NOMO-1 (cell line): ENCODE measurements around the gene PHACTR1.
A peak's percentile ranks its signal among the peaks of the same experiment; 100 is the strongest.
"Not testable (repeated sequence)": the region's sequence is repeated elsewhere in the genome, so short reads cannot be mapped to it uniquely, and the experiment has no call there.

ENCODE experiments used
- DNase-seq, 2 experiments: peaks; one replicate each; lab custom pipeline; 2025; ENCODE audit not compliant: unreplicated experiment in 2 of 2; lab: John Stamatoyannopoulos, UW

Gene PHACTR1

GRCh38 chr6:13125841-13126240, 409.3 kb downstream of the PHACTR1 start:
- DNase-seq, result no peak

DNA sequence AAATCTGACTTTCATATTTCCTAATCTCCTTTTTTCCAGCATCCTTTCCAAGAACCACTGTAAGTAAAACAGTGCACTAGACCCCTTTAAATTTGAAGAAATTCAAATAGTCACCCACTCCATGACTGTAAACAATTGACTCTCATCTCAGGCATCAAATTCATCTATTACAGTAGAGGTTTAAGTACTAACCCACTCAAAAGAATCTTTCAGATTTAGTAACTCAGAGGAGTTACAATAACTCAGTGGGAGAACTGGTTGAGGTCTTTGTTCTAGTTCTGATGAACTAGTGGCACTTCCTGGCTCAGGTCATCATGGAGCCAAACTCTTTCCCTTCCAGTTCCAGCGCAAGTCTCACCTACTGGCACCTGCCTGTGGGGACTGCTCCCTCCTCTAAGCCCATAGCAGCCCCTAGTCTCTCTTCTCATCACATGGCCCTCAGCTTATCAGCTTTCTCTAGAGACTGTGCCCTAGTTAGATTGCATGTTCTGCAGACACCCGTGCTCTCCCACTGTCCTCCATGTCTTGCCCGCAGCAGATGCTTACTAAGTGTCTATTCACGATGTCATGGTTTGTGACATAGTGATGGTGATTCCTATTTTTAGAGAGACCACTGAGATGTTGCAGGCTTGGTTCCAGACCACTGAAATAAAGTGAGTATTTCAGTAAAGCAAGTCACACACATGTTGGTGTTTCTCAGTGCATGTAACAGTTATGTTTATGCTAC, 415.5 kb downstream of the PHACTR1 start:
- DNase-seq, result no peak

GRCh38 chr6:13133894-13134293, 417.3 kb downstream of the PHACTR1 start:
- DNase-seq, result not testable (repeated sequence)

- DNase-seq, result no peak
These were observed 418.6 kb downstream of the PHACTR1 start for GRCh38 chr6:13135152-13135551.

- DNase-seq, result no peak
These were observed 422.6 kb downstream of the PHACTR1 start for GRCh38 chr6:13139119-13139518.

- no peak for DNase-seq
These were observed 424.4 kb downstream of the PHACTR1 start for GRCh38 chr6:13140980-13141379.

GRCh38 chr6:13141387-13141786, 424.8 kb downstream of the PHACTR1 start:
- peak in 1 of 2 experiments; percentile 34 for DNase-seq

- DNase-seq, result no peak
These were observed 426.0 kb downstream of the PHACTR1 start for GRCh38 chr6:13142611-13143010.

GRCh38 chr6:13146442-13146841, 429.9 kb downstream of the PHACTR1 start:
- DNase-seq, result no peak

- no peak for DNase-seq
These were observed 430.8 kb downstream of the PHACTR1 start for GRCh38 chr6:13147376-13147775.

DNA sequence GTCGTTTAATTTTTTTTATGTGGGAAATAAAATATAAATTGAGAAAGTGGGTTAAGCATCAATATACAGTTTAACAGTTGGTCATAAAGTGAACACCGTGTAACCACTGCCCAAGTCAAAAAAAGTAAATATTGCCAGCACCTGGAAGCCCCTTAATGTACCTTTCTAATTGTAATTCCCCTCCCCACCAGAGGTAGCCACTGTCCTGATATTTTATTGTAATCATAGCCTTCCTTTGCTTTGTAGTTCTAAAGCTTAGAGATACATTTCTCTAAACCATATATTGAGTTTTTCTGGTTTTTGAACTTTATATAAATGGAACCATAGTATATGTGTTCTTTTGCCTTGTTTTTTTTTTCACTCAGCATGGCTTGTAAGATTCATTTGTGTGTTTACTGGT, 431.2 kb downstream of the PHACTR1 start:
- no peak for DNase-seq

- no peak for DNase-seq
These were observed 436.2 kb downstream of the PHACTR1 start for GRCh38 chr6:13152764-13153163.

DNA sequence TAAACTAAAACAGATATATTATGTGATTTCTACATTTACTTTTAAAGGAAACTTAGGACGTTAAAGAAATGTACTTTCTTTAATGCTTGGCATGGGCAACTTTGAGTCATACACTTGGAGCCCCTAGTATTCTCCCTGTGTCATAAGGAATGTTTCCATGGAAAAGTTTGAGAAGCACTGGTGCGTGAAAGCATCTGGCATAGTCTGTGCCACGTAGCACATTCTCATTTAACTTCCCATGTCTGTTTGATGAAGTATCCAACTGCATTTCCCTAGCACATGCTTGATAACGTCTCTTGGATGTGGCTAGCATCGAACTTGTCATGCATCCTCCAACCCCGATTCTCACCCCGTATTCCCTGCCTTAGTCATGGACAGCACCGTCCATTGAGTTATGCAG, 439.8 kb downstream of the PHACTR1 start:
- DNase-seq, result no peak

GRCh38 chr6:13157293-13157692, 440.7 kb downstream of the PHACTR1 start:
- no peak for DNase-seq

GRCh38 chr6:13159300-13159699, 442.7 kb downstream of the PHACTR1 start:
- DNase-seq, result peak in 1 of 2 experiments; percentile 22

DNA sequence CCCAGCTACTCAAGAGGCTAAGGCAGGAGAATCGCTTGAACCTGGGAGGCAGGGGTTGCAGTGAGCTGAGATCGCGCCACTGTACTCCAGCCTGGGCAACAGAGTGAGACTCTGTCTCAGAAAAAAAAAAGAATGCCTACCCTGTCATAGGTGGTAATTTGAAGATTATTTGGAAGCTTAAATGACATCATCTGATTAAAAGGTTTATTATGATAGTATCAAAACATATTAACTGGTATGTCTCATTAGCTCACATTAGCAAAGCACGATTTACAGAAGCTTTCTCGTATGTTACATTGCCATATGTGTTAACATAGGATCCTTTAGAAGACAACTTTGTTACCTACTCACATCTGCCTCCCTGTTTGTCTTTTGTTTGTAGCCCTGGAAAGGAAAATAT, 443.3 kb downstream of the PHACTR1 start:
- DNase-seq, result not testable (repeated sequence)

DNA sequence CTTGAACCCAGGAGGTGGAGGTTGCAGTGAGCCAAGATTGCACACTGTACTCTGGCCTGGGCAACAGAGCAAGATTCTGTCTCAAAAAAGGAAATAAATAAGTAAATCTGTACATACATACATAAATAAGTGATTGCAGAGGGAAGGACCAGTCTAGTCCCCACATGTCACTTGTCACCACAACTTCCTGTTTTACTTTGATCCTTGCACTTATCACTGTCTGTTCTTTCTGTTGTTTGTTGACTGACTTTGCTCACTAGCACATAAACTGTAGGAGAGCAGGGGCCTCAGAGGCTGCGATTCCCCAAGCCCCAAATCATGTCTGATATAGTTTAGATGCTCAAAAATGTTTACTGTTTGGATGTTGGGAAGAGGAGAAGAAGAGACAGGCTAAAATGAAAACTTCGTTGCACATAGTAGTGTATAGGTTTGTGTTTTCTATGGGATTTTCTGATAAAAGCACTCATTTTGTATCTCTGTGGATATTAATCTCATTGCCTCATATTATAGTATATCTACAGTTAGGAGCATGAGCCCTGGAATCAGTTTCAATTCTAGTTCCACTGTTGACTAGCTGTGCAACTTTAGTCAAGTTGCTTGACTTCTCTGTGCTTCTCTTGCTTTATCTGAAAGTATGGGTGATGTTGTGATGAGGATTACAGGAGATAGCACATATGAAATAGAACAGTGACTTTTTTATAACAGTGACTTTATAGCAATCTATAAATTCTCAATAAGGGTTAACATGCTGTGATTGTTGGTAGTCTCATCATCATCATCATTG, 446.8 kb downstream of the PHACTR1 start:
- DNase-seq, result peak in 1 of 2 experiments; percentile 72

DNA sequence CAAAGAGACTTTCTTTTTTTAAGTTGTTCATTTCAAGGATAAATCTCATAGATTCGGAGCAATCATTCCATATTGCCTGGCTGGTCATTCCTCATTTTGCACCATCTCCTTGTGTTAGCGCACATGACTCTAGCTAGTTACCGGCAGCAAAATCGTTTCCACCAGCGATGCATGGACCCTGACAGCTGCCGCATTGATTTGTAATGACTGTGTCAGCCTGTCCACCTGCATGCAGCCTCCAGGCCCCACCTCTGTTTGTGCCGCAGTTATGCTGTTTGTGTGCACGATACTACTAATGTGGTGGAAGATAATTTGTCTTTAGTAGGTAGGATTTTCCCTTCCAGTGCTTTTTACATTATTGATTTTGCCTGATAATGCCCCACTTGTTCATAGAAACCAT, 447.7 kb downstream of the PHACTR1 start:
- DNase-seq, result no peak

GRCh38 chr6:13165502-13166172, 449.1 kb downstream of the PHACTR1 start:
- DNase-seq, result no peak

DNA sequence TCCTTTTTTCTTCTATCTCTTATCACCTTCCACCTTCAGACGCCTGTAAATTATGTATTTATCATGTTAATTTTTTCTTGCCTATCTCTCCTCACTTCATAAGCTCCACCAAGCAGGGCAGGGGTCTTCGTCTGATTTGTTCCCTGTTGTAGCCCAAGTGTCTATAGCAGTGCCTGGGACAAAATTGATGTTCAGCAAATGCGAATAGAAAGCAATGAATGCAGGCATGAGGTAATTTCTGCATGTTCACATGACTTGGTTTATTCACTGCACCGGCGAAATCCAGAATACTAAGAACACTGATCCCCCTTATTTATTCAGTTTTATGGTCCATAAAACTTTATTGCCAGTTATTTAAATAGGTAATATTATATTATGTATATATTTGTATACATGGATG, 449.7 kb downstream of the PHACTR1 start:
- no peak for DNase-seq

GRCh38 chr6:13166916-13167315, 450.3 kb downstream of the PHACTR1 start:
- no peak for DNase-seq

GRCh38 chr6:13172291-13172690, 455.7 kb downstream of the PHACTR1 start:
- DNase-seq, result no peak
